Neural progenitor cell (in vitro differentiated cells): Measurements from ENCODE around the gene PDCD1LG2. TPM values are rescaled to one million over a fixed set of nuclear protein-coding genes. Genes with fewer than 3 reads are reported as not detected.

Experiments used
- DNase-seq: peaks from one replicate; pipeline ENCODE4 v3.0.0-alpha.2; 2016; ENCODE audit warnings: low spot score
- H2AFZ ChIP-seq: fragments of 200-600 bp; sonication (generic); replicated peaks from 2 replicates; pipeline ENCODE4 v1.6.1; 2016; ENCODE audit warnings: antibody characterized with exemption
- H3F3A ChIP-seq: fragments of 200-600 bp; sonication (generic); 2 replicates; pipeline ENCODE4 v1.6.1; 2016; ENCODE audit warnings: antibody characterized with exemption, low read depth
- H3K27ac ChIP-seq: fragments of 200-600 bp; sonication (generic); 2 replicates; pipeline ENCODE4 v1.5.1; 2016; ENCODE audit warnings: mild to moderate bottlenecking
- H3K27me3 ChIP-seq: fragments of 200-600 bp; sonication (generic); 2 replicates; pipeline ENCODE4 v1.6.1; 2016; ENCODE audit warnings: mild to moderate bottlenecking, moderate library complexity
- H3K36me3 ChIP-seq: fragments of 200-600 bp; sonication (generic); 2 replicates; pipeline ENCODE4 v1.5.1; 2016
- H3K4me1 ChIP-seq: fragments of 200-600 bp; sonication (generic); 2 replicates; pipeline ENCODE4 v1.6.1; 2016; ENCODE audit warnings: mixed run types
- H3K4me2 ChIP-seq: fragments of 200-600 bp; sonication (generic); 2 replicates; pipeline ENCODE4 v1.6.1; 2016
- H3K4me3 ChIP-seq: fragments of 200-600 bp; sonication (generic); 2 replicates; pipeline ENCODE4 v1.5.1; 2016
- H3K79me2 ChIP-seq: fragments of 200-600 bp; sonication (generic); 2 replicates; pipeline ENCODE4 v1.6.1; 2016; ENCODE audit warnings: low read depth
- H3K9ac ChIP-seq: fragments of 200-600 bp; sonication (generic); 2 replicates; pipeline ENCODE4 v1.6.1; 2016
- H3K9me3 ChIP-seq: fragments of 200-600 bp; sonication (generic); 2 replicates; pipeline ENCODE4 v1.5.1; 2016; ENCODE audit warnings: low read depth
- H4K20me1 ChIP-seq: fragments of 200-600 bp; sonication (generic); 2 replicates; pipeline ENCODE4 v1.6.1; 2016; ENCODE audit warnings: low read depth
- H3K27ac Mint-ChIP-seq: 3 replicates; pipeline ENCODE4 v1.8.0; 2021; ENCODE audit warnings: mixed read lengths
- H3K27me3 Mint-ChIP-seq: 2 replicates; pipeline ENCODE4 v1.8.0; 2022; ENCODE audit warnings: low read depth, mild to moderate bottlenecking, inconsistent platforms, moderate library complexity, mixed read lengths; ENCODE audit not compliant: insufficient read depth
- H3K36me3 Mint-ChIP-seq: 3 replicates; pipeline ENCODE4 v1.8.0; 2021; ENCODE audit warnings: mixed read lengths
- H3K4me1 Mint-ChIP-seq: 3 replicates; pipeline ENCODE4 v1.8.0; 2021; ENCODE audit warnings: mixed read lengths
- H3K4me3 Mint-ChIP-seq: 3 replicates; pipeline ENCODE4 v1.8.0; 2021; ENCODE audit warnings: mild to moderate bottlenecking, moderate library complexity, mixed read lengths
- H3K9me3 Mint-ChIP-seq: 3 replicates; pipeline ENCODE4 v1.8.0; 2020; ENCODE audit warnings: mixed read lengths
- CTCF ChIP-seq: fragments of 200-600 bp; sonication (generic); IDR thresholded peaks from 2 replicates; pipeline ENCODE4 v1.5.1; 2017; ENCODE audit warnings: antibody characterized with exemption, mild to moderate bottlenecking
- EZH2 ChIP-seq: fragments of 200-600 bp; sonication (generic); IDR thresholded peaks from 2 replicates; pipeline ENCODE4 v1.6.1; 2017; ENCODE audit warnings: antibody characterized with exemption, mild to moderate bottlenecking, moderate library complexity
- EZH2phosphoT487 ChIP-seq: fragments of 200-600 bp; sonication (generic); IDR thresholded peaks from 2 replicates; pipeline ENCODE4 v1.6.1; 2017; ENCODE audit warnings: antibody characterized with exemption
- total RNA-seq: library from RNA; depleted of rRNA; stranded (reverse); fragments of >200 nt; gene quantifications from 2 replicates; pipeline ENCODE4 v1.2.3, GENCODE V29; 2015; ENCODE audit warnings: low replicate concordance

PDCD1LG2 gene
- total RNA-seq, 1 donor from 2014 or later: not detected

DNA sequence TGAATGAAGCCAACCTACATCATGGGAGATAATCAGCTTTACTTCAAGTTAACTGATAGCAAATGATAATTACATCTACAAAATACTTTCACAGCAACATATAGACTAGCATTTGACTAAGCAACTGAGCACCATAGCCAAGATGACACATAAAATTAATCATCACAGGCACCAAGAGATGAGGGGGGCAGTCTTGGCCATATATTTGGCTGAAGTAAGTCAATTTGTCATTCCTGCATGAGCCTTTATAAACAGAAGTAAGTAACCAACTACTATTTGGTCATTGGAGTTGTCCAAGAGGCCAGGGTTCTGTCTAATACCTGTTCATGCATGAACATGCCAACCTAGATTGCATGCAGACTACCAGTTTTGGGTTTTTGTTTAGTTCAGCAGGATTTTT lies 53.6 kb downstream of the PDCD1LG2 start:
- Histone ChIP-seq H3K36me3 (no peaks in the 10 kb centered on the region), H3K27ac (no peak overlapping the region), H3K9ac (no peak overlapping the region), H2AFZ (no peak overlapping the region), H3K27me3 (no peaks in the 10 kb centered on the region), H3K4me1 (no peaks in the 10 kb centered on the region), H3K4me3 (no peak overlapping the region), H4K20me1 (no peaks in the 10 kb centered on the region), H3K79me2 (no peaks in the 10 kb centered on the region), H3F3A (no peaks in the 10 kb centered on the region), H3K9me3 (no peaks in the 10 kb centered on the region), H3K4me2 (no peak overlapping the region)
- DNase-seq: no peak
- H3K4me3 Mint-ChIP-seq: no peak overlapping the region
- no peak overlapping the region for H3K27ac Mint-ChIP-seq
- no peaks in the 10 kb centered on the region for H3K36me3 Mint-ChIP-seq
- TF ChIP-seq EZH2: no peak
- TF ChIP-seq CTCF: no peak
- TF ChIP-seq EZH2phosphoT487: no peak
- H3K9me3 Mint-ChIP-seq: no peaks in the 10 kb centered on the region
- H3K27me3 Mint-ChIP-seq: peaks cover 4% of the 10 kb centered on the region
- H3K4me1 Mint-ChIP-seq: no peaks in the 10 kb centered on the region

- H3K4me1 Mint-ChIP-seq: peaks cover 3% of the 10 kb centered on the region
- no peaks in the 10 kb centered on the region for H3K79me2 ChIP-seq
- no peaks in the 10 kb centered on the region for H3K36me3 ChIP-seq
- no peak overlapping the region for H3K4me2 ChIP-seq
- no peaks in the 10 kb centered on the region for H3K9me3 ChIP-seq
- H4K20me1 ChIP-seq: no peaks in the 10 kb centered on the region
- H3K27ac Mint-ChIP-seq: no peak overlapping the region
- no peaks in the 10 kb centered on the region for H3K27me3 ChIP-seq
- H3K27ac ChIP-seq: no peak overlapping the region
- H3K4me1 ChIP-seq: no peaks in the 10 kb centered on the region
- no peak overlapping the region for H3K9ac ChIP-seq
- H2AFZ ChIP-seq: no peak overlapping the region
- no peak for DNase-seq
- no peak overlapping the region for H3K4me3 Mint-ChIP-seq
- no peaks in the 10 kb centered on the region for H3K9me3 Mint-ChIP-seq
- H3K4me3 ChIP-seq: no peak overlapping the region
- H3K27me3 Mint-ChIP-seq: peaks cover 4% of the 10 kb centered on the region
- H3K36me3 Mint-ChIP-seq: no peaks in the 10 kb centered on the region
- TF ChIP-seq EZH2phosphoT487 (no peak), EZH2 (no peak), CTCF (no peak)
- H3F3A ChIP-seq: no peaks in the 10 kb centered on the region
Measured at GRCh38 chr9:5566054-5566618, 55.8 kb downstream of the PDCD1LG2 start.

GRCh38 chr9:5568868-5569267 lies 58.5 kb downstream of the PDCD1LG2 start:
- H3K9me3 ChIP-seq: no peaks in the 10 kb centered on the region
- no peaks in the 10 kb centered on the region for H4K20me1 ChIP-seq
- no peak for DNase-seq
- H3K4me3 Mint-ChIP-seq: no peak overlapping the region
- H3K36me3 ChIP-seq: no peaks in the 10 kb centered on the region
- no peak overlapping the region for H2AFZ ChIP-seq
- H3K36me3 Mint-ChIP-seq: no peaks in the 10 kb centered on the region
- H3K27ac ChIP-seq: no peak overlapping the region
- no peaks in the 10 kb centered on the region for H3K79me2 ChIP-seq
- no peak overlapping the region for H3K4me2 ChIP-seq
- H3K27ac Mint-ChIP-seq: no peak overlapping the region
- peaks cover 3% of the 10 kb centered on the region for H3K4me1 Mint-ChIP-seq
- H3F3A ChIP-seq: no peaks in the 10 kb centered on the region
- H3K27me3 Mint-ChIP-seq: peaks cover 2% of the 10 kb centered on the region
- H3K4me3 ChIP-seq: no peak overlapping the region
- H3K27me3 ChIP-seq: no peaks in the 10 kb centered on the region
- no peaks in the 10 kb centered on the region for H3K9me3 Mint-ChIP-seq
- TF ChIP-seq EZH2: no peak
- no peak for TF ChIP-seq EZH2phosphoT487
- no peak for TF ChIP-seq CTCF
- H3K4me1 ChIP-seq: no peaks in the 10 kb centered on the region
- H3K9ac ChIP-seq: no peak overlapping the region
